RKO (cell line): ENCODE results near the gene TPM4.

ENCODE experiments used
- DNase-seq: peaks from one replicate; pipeline ENCODE4 v3.0.0-alpha.2; 2016; ENCODE audit warnings: low spot score

Gene TPM4

GRCh38 chr19:16131648-16132047 is 55.4 kb downstream of the TPM4 start:
- DNase-seq, result no peak

- DNase-seq, result no peak
These were observed 57.5 kb downstream of the TPM4 start for GRCh38 chr19:16133818-16134217.

GRCh38 chr19:16134510-16134909 is 58.2 kb downstream of the TPM4 start:
- no peak for DNase-seq

- no peak for DNase-seq
These were observed 59.3 kb downstream of the TPM4 start for GRCh38 chr19:16135430-16136127.

- DNase-seq, result no peak
These were observed 60.1 kb downstream of the TPM4 start for GRCh38 chr19:16136185-16136999.

GRCh38 chr19:16139752-16140151 is 63.5 kb downstream of the TPM4 start:
- no peak for DNase-seq

GRCh38 chr19:16141043-16141442 is 64.7 kb downstream of the TPM4 start:
- DNase-seq, result no peak

- no peak for DNase-seq
These were observed 65.8 kb downstream of the TPM4 start for GRCh38 chr19:16142032-16142580.

GRCh38 chr19:16143399-16144215 is 67.3 kb downstream of the TPM4 start, which contains the start of gene HSH2D:
HSH2D (plus strand) TSS chr19:16143685; CDS start chr19:16148751, 5,066 bp downstream.
- DNase-seq, result no peak

GRCh38 chr19:16144216-16144581 is 67.9 kb downstream of the TPM4 start:
- no peak for DNase-seq

GRCh38 chr19:16146112-16146511 is 69.8 kb downstream of the TPM4 start:
- no peak for DNase-seq

GRCh38 chr19:16148443-16149229 is 72.3 kb downstream of the TPM4 start:
- DNase-seq, result no peak
